VCaP (cell line): ENCODE measurements around the gene RHBDD1.

Experiments used
- H3K27ac ChIP-seq: fragments of 450-650 bp; 2 replicates; pipeline ENCODE4 v1.5.1; 2017
- TF ChIP-seq, protein P1 (sequence below): fragments of 450-650 bp; conservative IDR thresholded peaks from 2 replicates; pipeline ENCODE4 v1.5.1; 2017; ENCODE audit warnings: mild to moderate bottlenecking, moderate library complexity

Gene RHBDD1

GRCh38 chr2:226888971-226889370, 53.1 kb downstream of the RHBDD1 start:
- H3K27ac ChIP-seq, result no peak overlapping the region
- TF ChIP-seq, protein P1, sequence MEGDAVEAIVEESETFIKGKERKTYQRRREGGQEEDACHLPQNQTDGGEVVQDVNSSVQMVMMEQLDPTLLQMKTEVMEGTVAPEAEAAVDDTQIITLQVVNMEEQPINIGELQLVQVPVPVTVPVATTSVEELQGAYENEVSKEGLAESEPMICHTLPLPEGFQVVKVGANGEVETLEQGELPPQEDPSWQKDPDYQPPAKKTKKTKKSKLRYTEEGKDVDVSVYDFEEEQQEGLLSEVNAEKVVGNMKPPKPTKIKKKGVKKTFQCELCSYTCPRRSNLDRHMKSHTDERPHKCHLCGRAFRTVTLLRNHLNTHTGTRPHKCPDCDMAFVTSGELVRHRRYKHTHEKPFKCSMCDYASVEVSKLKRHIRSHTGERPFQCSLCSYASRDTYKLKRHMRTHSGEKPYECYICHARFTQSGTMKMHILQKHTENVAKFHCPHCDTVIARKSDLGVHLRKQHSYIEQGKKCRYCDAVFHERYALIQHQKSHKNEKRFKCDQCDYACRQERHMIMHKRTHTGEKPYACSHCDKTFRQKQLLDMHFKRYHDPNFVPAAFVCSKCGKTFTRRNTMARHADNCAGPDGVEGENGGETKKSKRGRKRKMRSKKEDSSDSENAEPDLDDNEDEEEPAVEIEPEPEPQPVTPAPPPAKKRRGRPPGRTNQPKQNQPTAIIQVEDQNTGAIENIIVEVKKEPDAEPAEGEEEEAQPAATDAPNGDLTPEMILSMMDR, result no peak

- TF ChIP-seq, protein P1, result no peak
- H3K27ac ChIP-seq, result no peak overlapping the region
Observed at GRCh38 chr2:226890286-226890685, 54.4 kb downstream of the RHBDD1 start.

- TF ChIP-seq, protein P1, result no peak
Observed at GRCh38 chr2:226891780-226892590, 56.1 kb downstream of the RHBDD1 start.

DNA sequence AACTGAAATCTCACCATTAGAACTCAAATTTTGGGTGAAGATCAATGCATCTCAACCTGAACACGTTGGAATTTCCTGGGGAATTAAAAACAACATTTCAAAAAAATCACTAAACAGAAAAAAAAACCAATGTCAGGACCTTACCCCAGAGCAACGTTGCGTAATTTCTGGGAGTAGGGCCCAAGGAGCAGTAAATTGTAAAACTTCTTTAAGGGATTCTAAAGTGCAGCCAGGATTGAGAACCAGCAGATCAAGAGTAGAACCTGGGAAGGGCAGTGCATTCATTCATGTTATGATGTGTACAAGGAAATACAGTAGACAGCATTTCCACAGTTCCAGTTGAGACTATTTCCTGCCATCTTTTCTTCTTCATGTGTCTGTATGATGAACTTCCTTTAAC, 56.9 kb downstream of the RHBDD1 start:
- H3K27ac ChIP-seq, result no peak overlapping the region
- TF ChIP-seq, protein P1, result no peak

More at GRCh38 chr2:226891780-226892590, 56.1 kb downstream of the RHBDD1 start:
- no peak overlapping the region for H3K27ac ChIP-seq

DNA sequence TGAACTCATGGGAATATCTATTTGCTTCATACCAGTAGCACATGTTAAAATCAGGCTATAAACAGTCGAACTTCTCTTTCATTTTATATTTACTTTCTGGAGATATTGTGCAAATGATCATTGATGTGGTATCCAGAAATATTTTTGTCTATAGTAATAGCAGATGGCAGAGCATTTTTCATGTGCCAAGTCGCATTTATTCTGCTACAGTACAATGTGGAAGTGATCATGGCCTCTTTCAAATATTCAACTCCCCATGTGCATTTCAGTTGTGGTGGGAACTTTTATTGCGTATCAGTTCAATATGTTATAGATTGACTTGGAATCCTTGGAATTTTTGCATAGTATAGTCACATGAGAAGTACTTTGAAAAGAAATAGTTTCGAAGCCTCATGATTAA, 57.4 kb downstream of the RHBDD1 start:
- TF ChIP-seq, protein P1, result no peak
- H3K27ac ChIP-seq, result no peak overlapping the region

DNA sequence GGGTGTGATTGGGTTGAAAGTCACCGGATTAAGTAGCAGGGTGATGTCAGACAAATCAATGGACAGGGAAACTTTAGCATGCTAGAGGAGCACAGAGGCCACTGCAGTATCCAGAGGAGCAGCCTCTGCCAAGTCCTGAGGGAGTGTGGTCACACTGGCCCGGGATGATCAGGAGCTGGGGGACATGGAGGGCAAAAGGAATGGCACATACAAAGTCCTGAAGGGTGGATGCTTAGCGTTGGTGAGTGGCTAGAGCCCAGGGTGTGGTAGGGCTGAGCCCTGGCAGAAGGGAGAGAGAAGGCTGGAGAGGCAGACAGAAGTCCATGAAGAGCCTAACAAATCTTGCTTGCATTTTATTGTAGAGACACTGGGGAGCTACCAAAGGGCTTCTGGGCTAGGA, 58.9 kb downstream of the RHBDD1 start:
- TF ChIP-seq, protein P1, result no peak
- H3K27ac ChIP-seq, result no peak overlapping the region

- no peak overlapping the region for H3K27ac ChIP-seq
- TF ChIP-seq, protein P1, result no peak
Observed at GRCh38 chr2:226895579-226895978, 59.7 kb downstream of the RHBDD1 start.
